Adrenal gland (tissue), 5 donors: ENCODE results near the gene SETD6.

Source experiments
- POLR2A ChIP-seq, 2 donors: fragments of 450-650 bp; IDR thresholded peaks; one replicate each; pipeline ENCODE4 v1.6.1; 2017; ENCODE audit warnings: antibody characterized with exemption in 2 of 2, mild to moderate bottlenecking in 2 of 2, moderate library complexity in 1 of 2
- TF ChIP-seq, protein P1 (sequence below), 6 experiments: fragments of 450-650 bp in 4 of 6; fragments of 200-600 bp in 2 of 6; sonication (generic) in 1 of 6; IDR thresholded peaks; 1 replicate in 5 of 6; 2 replicates in 1 of 6; pipeline versions ENCODE4 v1.5.1 to v1.8.0; 2016 to 2021; ENCODE audit warnings: antibody characterized with exemption in 6 of 6, mild to moderate bottlenecking in 2 of 6, moderate library complexity in 1 of 6
- donor health status: DM: no; HTN: no; CAD: no.

- TF ChIP-seq, protein P1, sequence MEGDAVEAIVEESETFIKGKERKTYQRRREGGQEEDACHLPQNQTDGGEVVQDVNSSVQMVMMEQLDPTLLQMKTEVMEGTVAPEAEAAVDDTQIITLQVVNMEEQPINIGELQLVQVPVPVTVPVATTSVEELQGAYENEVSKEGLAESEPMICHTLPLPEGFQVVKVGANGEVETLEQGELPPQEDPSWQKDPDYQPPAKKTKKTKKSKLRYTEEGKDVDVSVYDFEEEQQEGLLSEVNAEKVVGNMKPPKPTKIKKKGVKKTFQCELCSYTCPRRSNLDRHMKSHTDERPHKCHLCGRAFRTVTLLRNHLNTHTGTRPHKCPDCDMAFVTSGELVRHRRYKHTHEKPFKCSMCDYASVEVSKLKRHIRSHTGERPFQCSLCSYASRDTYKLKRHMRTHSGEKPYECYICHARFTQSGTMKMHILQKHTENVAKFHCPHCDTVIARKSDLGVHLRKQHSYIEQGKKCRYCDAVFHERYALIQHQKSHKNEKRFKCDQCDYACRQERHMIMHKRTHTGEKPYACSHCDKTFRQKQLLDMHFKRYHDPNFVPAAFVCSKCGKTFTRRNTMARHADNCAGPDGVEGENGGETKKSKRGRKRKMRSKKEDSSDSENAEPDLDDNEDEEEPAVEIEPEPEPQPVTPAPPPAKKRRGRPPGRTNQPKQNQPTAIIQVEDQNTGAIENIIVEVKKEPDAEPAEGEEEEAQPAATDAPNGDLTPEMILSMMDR (IDR thresholded peaks at IDR 0.05) = no peak
- no peak for TF ChIP-seq POLR2A (IDR thresholded peaks at IDR 0.05)
These were observed 17.8 kb upstream of the SETD6 start for GRCh38 chr16:58497468-58497867.
